HepG2 (cell line): ENCODE measurements around the gene PCCB. TPM values are rescaled to one million over a fixed set of nuclear protein-coding genes. Genes with fewer than 3 reads are reported as not detected.

Source experiments
- BRCA1 ChIP-seq: sonication (generic); formaldehyde crosslinking; IDR thresholded peaks from 2 replicates; pipeline ENCODE4 v1.4.0; 2020; ENCODE audit warnings: missing genetic modification reagents
- DR1 ChIP-seq: sonication (generic); formaldehyde crosslinking; IDR thresholded peaks from 2 replicates; pipeline ENCODE4 v1.8.0; 2021; ENCODE audit warnings: mild to moderate bottlenecking, missing genetic modification reagents, inconsistent platforms
- FOXJ3 ChIP-seq: sonication (generic); formaldehyde crosslinking; IDR thresholded peaks from 2 replicates; pipeline ENCODE4 v1.4.0; 2020; ENCODE audit warnings: missing genetic modification reagents, mild to moderate bottlenecking, borderline replicate concordance
- GTF2F1 ChIP-seq: fragments of 150-350 bp; IDR thresholded peaks from 2 replicates; pipeline ENCODE4 v1.6.1; 2014; ENCODE audit warnings: low read length
- HDAC2 ChIP-seq: sonication (generic); formaldehyde crosslinking; IDR thresholded peaks from 2 replicates; pipeline ENCODE4 v1.4.0; 2020; ENCODE audit warnings: missing genetic modification reagents
- KLF9 ChIP-seq: IDR thresholded peaks from 2 replicates; pipeline ENCODE4 v1.6.1; 2016; ENCODE audit warnings: low read depth
- MEIS2 ChIP-seq: sonication (generic); formaldehyde crosslinking; IDR thresholded peaks from 2 replicates; pipeline ENCODE4 v1.9.0; 2021; ENCODE audit warnings: mild to moderate bottlenecking, missing genetic modification reagents
- NFATC3 ChIP-seq: sonication (generic); formaldehyde crosslinking; IDR thresholded peaks from 2 replicates; pipeline ENCODE4 v1.5.1; 2020; ENCODE audit warnings: mild to moderate bottlenecking, missing genetic modification reagents
- RELA ChIP-seq: sonication (generic); formaldehyde crosslinking; IDR thresholded peaks from 2 replicates; pipeline ENCODE4 v1.4.0; 2020; ENCODE audit warnings: missing genetic modification reagents
- SPEN ChIP-seq: sonication (generic); formaldehyde crosslinking; IDR thresholded peaks from 2 replicates; pipeline ENCODE4 v1.5.1; 2020; ENCODE audit warnings: low read depth, mild to moderate bottlenecking, missing genetic modification reagents
- TBL1XR1 ChIP-seq: fragments of 150-350 bp; IDR thresholded peaks from 2 replicates; pipeline ENCODE4 v1.6.1; 2014; ENCODE audit warnings: borderline replicate concordance, low read length; ENCODE audit not compliant: partially characterized antibody
- ZBTB3 ChIP-seq: sonication (generic); formaldehyde crosslinking; IDR thresholded peaks from 2 replicates; pipeline ENCODE4 v1.4.0; 2020; ENCODE audit warnings: low read depth, mild to moderate bottlenecking, moderate library complexity, missing genetic modification reagents, borderline replicate concordance
- ZFP36L1 ChIP-seq: sonication (generic); formaldehyde crosslinking; IDR thresholded peaks from 2 replicates; pipeline ENCODE4 v1.8.0; 2022; ENCODE audit warnings: mild to moderate bottlenecking, missing genetic modification reagents, moderate library complexity
- ZNF274 ChIP-seq: sonication (generic); formaldehyde crosslinking; IDR thresholded peaks from 2 replicates; pipeline ENCODE4 v1.5.1; 2020; ENCODE audit warnings: mild to moderate bottlenecking, missing genetic modification reagents
- ZNF33B ChIP-seq: sonication (generic); formaldehyde crosslinking; IDR thresholded peaks from 2 replicates; pipeline ENCODE4 v1.5.1; 2020; ENCODE audit warnings: mild to moderate bottlenecking, missing genetic modification reagents
- ZNF552 ChIP-seq: sonication (generic); formaldehyde crosslinking; IDR thresholded peaks from 2 replicates; pipeline ENCODE4 v1.9.0; 2022; ENCODE audit warnings: missing genetic modification reagents, mild to moderate bottlenecking, borderline replicate concordance
- ZNF713 ChIP-seq: sonication (generic); formaldehyde crosslinking; IDR thresholded peaks from 2 replicates; pipeline ENCODE4 v1.4.0; 2020; ENCODE audit warnings: mild to moderate bottlenecking, missing genetic modification reagents
- ZNF768 ChIP-seq: sonication (generic); formaldehyde crosslinking; IDR thresholded peaks from 2 replicates; pipeline ENCODE4 v1.4.0; 2020; ENCODE audit warnings: missing genetic modification reagents
- ZSCAN20 ChIP-seq: sonication (generic); formaldehyde crosslinking; IDR thresholded peaks from 2 replicates; pipeline ENCODE4 v1.4.0; 2020; ENCODE audit warnings: missing genetic modification reagents, mild to moderate bottlenecking, borderline replicate concordance
- polyA plus RNA-seq, 8 experiments: library from polyadenylated mRNA; depleted of rRNA in 3 of 8; stranded (reverse) in 7 of 8; unstranded in 1 of 8; fragments of >200 nt; fragmentation: Illumina TruSeq in 4 of 8; extraction: Trizol in 4 of 8; gene quantifications; 2 replicates each; pipeline versions ENCODE4 v1.2.1 to v1.2.3, GENCODE V29; 2011 to 2016; ENCODE audit warnings: low read depth in 4 of 8, missing spikeins in 1 of 8, mixed read lengths in 1 of 8; ENCODE audit not compliant: insufficient read depth in 1 of 8
- total RNA-seq, 5 experiments: library from RNA; depleted of rRNA; stranded (reverse); fragments of >200 nt; fragmentation: Illumina TruSeq; extraction: Trizol; gene quantifications; 2 replicates each; pipeline ENCODE4 v1.2.3, GENCODE V29; 2016; ENCODE audit warnings: low read depth in 1 of 5
- TF ChIP-seq, protein P1 (sequence below), 2 experiments: IDR thresholded peaks; 2 replicates each; pipeline ENCODE4 v1.6.1; 2011 to 2012; ENCODE audit warnings: low read length in 2 of 2, borderline replicate concordance in 1 of 2, low read depth in 1 of 2, mild to moderate bottlenecking in 1 of 2, moderate library complexity in 1 of 2
- TF ChIP-seq, protein P2 (sequence below): sonication (generic); formaldehyde crosslinking; IDR thresholded peaks from 2 replicates; pipeline ENCODE4 v1.5.1; 2020; ENCODE audit warnings: missing genetic modification reagents, mild to moderate bottlenecking, borderline replicate concordance
- TF ChIP-seq, protein P3 (sequence below): sonication (generic); formaldehyde crosslinking; IDR thresholded peaks from 2 replicates; pipeline ENCODE4 v1.4.0; 2020; ENCODE audit warnings: mild to moderate bottlenecking, missing genetic modification reagents

PCCB gene
- total and polyA plus RNA-seq, 2 of the 13 experiments (the other 11 are each of a cell fraction or from before 2014, with no cell fraction given) = 84.1 to 88.7 TPM

DNA sequence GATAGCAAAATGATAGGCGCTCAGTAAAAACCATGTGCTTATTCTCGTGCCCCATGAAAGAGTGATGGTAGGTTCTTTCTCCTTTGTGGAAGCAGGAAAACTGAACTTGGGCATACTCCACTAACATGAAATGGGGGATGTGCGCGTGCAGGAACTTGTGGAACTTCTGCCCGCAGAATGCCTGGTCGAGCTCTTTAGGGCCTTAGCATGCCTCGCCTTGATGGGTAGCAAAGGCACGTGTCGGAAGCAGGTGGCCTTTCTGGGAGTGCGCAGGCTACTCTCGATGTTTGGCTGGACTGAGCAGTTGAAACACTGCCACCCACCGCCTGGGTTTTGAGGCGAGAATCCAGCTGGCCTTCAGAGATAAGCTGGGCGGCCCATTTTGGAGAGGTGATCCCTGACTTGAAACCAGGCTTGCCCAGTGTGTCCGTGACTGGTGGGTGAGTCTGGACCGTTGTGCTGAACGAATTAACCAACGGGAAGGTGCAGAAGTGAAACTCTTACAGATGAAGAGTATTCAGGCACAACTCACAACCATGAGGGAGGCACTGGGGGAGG, 842 bp downstream of the PCCB start (continued):
- TF ChIP-seq NFATC3 (CRISPR knock-in tag) = no peak
- TF ChIP-seq ZNF33B (CRISPR knock-in tag) = 0 out of 2 replicates have a peak, but pooled peaks have one; percentile 30
- peak; percentile 75; the same call in 1 of the 2 replicates for TF ChIP-seq ZNF274
- TF ChIP-seq ZNF713 = no peak
- TF ChIP-seq BRCA1 = peak; percentile 94
- TF ChIP-seq RELA (CRISPR knock-in tag) = no peak
- peak; percentile 67; the same call in 1 of the 2 replicates for TF ChIP-seq ZFP36L1 (CRISPR knock-in tag)
- no peak for TF ChIP-seq TBL1XR1
- peak; percentile 87; the same call in 1 of the 2 replicates for TF ChIP-seq ZNF552
- TF ChIP-seq, protein P1, sequence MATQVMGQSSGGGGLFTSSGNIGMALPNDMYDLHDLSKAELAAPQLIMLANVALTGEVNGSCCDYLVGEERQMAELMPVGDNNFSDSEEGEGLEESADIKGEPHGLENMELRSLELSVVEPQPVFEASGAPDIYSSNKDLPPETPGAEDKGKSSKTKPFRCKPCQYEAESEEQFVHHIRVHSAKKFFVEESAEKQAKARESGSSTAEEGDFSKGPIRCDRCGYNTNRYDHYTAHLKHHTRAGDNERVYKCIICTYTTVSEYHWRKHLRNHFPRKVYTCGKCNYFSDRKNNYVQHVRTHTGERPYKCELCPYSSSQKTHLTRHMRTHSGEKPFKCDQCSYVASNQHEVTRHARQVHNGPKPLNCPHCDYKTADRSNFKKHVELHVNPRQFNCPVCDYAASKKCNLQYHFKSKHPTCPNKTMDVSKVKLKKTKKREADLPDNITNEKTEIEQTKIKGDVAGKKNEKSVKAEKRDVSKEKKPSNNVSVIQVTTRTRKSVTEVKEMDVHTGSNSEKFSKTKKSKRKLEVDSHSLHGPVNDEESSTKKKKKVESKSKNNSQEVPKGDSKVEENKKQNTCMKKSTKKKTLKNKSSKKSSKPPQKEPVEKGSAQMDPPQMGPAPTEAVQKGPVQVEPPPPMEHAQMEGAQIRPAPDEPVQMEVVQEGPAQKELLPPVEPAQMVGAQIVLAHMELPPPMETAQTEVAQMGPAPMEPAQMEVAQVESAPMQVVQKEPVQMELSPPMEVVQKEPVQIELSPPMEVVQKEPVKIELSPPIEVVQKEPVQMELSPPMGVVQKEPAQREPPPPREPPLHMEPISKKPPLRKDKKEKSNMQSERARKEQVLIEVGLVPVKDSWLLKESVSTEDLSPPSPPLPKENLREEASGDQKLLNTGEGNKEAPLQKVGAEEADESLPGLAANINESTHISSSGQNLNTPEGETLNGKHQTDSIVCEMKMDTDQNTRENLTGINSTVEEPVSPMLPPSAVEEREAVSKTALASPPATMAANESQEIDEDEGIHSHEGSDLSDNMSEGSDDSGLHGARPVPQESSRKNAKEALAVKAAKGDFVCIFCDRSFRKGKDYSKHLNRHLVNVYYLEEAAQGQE (IDR thresholded peaks at IDR 0.05; ENCODE audit: borderline replicate concordance in 1 of 2, low read depth in 1 of 2, low read length in 2 of 2) = no peak
- TF ChIP-seq, protein P2, sequence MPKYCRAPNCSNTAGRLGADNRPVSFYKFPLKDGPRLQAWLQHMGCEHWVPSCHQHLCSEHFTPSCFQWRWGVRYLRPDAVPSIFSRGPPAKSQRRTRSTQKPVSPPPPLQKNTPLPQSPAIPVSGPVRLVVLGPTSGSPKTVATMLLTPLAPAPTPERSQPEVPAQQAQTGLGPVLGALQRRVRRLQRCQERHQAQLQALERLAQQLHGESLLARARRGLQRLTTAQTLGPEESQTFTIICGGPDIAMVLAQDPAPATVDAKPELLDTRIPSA (CRISPR knock-in tag) = peak; percentile 23; the same call in 1 of the 2 replicates
- peak; percentile 91 for TF ChIP-seq MEIS2 (CRISPR knock-in tag)
- TF ChIP-seq KLF9 (CRISPR knock-in tag) = peak; percentile 35; the same call in 1 of the 2 replicates
- no peak for TF ChIP-seq DR1 (CRISPR knock-in tag)
- TF ChIP-seq GTF2F1 = no peak
- TF ChIP-seq SPEN (CRISPR knock-in tag) = no peak
- TF ChIP-seq FOXJ3 = 0 out of 2 replicates have a peak, but pooled peaks have one; percentile 47
- TF ChIP-seq ZSCAN20 (CRISPR knock-in tag) = no peak
- no peak; the same call in 1 of the 2 replicates for TF ChIP-seq ZNF768 (CRISPR knock-in tag)
- peak; percentile 19; the same call in 1 of the 2 replicates for TF ChIP-seq HDAC2 (CRISPR knock-in tag)
- TF ChIP-seq, protein P3, sequence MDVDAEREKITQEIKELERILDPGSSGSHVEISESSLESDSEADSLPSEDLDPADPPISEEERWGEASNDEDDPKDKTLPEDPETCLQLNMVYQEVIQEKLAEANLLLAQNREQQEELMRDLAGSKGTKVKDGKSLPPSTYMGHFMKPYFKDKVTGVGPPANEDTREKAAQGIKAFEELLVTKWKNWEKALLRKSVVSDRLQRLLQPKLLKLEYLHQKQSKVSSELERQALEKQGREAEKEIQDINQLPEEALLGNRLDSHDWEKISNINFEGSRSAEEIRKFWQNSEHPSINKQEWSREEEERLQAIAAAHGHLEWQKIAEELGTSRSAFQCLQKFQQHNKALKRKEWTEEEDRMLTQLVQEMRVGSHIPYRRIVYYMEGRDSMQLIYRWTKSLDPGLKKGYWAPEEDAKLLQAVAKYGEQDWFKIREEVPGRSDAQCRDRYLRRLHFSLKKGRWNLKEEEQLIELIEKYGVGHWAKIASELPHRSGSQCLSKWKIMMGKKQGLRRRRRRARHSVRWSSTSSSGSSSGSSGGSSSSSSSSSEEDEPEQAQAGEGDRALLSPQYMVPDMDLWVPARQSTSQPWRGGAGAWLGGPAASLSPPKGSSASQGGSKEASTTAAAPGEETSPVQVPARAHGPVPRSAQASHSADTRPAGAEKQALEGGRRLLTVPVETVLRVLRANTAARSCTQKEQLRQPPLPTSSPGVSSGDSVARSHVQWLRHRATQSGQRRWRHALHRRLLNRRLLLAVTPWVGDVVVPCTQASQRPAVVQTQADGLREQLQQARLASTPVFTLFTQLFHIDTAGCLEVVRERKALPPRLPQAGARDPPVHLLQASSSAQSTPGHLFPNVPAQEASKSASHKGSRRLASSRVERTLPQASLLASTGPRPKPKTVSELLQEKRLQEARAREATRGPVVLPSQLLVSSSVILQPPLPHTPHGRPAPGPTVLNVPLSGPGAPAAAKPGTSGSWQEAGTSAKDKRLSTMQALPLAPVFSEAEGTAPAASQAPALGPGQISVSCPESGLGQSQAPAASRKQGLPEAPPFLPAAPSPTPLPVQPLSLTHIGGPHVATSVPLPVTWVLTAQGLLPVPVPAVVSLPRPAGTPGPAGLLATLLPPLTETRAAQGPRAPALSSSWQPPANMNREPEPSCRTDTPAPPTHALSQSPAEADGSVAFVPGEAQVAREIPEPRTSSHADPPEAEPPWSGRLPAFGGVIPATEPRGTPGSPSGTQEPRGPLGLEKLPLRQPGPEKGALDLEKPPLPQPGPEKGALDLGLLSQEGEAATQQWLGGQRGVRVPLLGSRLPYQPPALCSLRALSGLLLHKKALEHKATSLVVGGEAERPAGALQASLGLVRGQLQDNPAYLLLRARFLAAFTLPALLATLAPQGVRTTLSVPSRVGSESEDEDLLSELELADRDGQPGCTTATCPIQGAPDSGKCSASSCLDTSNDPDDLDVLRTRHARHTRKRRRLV (CRISPR knock-in tag) = peak; percentile 79; the same call in 1 of the 2 replicates
- peak; percentile 16; the same call in 1 of the 2 replicates for TF ChIP-seq ZBTB3
